Measurements from ENCODE around the gene ASPN.

ASPN gene

DNA sequence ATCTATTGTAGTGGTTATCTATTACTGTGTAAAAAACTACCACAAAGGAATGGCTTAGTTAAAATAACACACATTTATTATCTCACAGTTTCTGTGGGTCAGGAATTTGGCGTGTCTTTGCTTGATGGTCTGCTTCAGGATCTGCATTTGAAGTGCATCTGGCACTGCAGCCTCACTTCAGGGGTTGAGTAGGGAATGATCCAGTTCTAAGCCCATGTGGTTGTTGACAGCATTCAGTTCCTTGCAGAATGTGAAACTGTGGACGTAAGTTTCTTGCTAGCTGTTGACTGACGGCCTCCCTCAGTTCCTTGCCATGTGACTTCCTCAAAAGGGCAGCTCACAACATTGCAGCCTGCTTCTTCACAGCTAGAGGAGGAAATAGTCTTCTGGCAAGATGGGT lies 75.8 kb downstream of the ASPN start:
- DNase-seq, result peak; percentile 33
